ENCODE data around the gene VPS52. TPM values are rescaled to one million over a fixed set of nuclear protein-coding genes. Genes with fewer than 3 reads are reported as not detected.
"Not testable (repeated sequence)": the region's sequence is repeated elsewhere in the genome, so short reads cannot be mapped to it uniquely, and the experiment has no call there.

Gene VPS52
- total RNA-seq, 1 donor from 2014 or later, result 35.1 TPM

- Histone ChIP-seq H3K9me3 (replicated peaks) (no peaks in the 10 kb centered on the region), H3K27me3 (ENCODE audit: low read depth) (no peaks in the 10 kb centered on the region), H3K4me1 (peaks cover 34% of the 10 kb centered on the region), H3K27ac (replicated peaks) (peak within 1 kb of the TSS; percentile 93), H3K4me3 (peak within 1 kb of the TSS; percentile 83), H3K36me3 (peaks cover 65% of the 10 kb centered on the region)
- TF ChIP-seq CTCF (IDR thresholded peaks at IDR 0.05; ENCODE audit: borderline replicate concordance), result no peak
- peak; percentile 74 for DNase-seq
- intact Hi-C loops (cut with micrococcal nuclease), result no loop called here
Measured at GRCh38 chr6:33288921-33289783, 17.5 kb upstream of the VPS52 start, which contains the start of the genes PFDN6 and WDR46. PFDN6 (plus strand) TSS chr6:33289601; CDS start chr6:33289857, 256 bp downstream. WDR46 (minus strand) TSS chr6:33289239; CDS start chr6:33289170, 69 bp downstream.

- H3K27me3 ChIP-seq (ENCODE audit: low read depth), result no peaks in the 10 kb centered on the region
- no peak for TF ChIP-seq CTCF (IDR thresholded peaks at IDR 0.05; ENCODE audit: borderline replicate concordance)
- H3K4me1 ChIP-seq, result peaks cover 34% of the 10 kb centered on the region
- H3K36me3 ChIP-seq, result peaks cover 65% of the 10 kb centered on the region
- DNase-seq, result no peak
- H3K9me3 ChIP-seq (replicated peaks), result no peaks in the 10 kb centered on the region
- intact Hi-C loops (cut with micrococcal nuclease), result no loop called here
- H3K27ac ChIP-seq (replicated peaks), result peak overlapping the region; percentile 93
- peak overlapping the region; percentile 83 for H3K4me3 ChIP-seq
Measured at GRCh38 chr6:33288141-33288920, 16.7 kb upstream of the VPS52 start.

GRCh38 chr6:33286946-33287914 is 15.6 kb upstream of the VPS52 start:
- H3K9me3 ChIP-seq (replicated peaks), result no peaks in the 10 kb centered on the region
- DNase-seq, result no peak
- no peak overlapping the region for H3K27ac ChIP-seq (replicated peaks)
- TF ChIP-seq CTCF (IDR thresholded peaks at IDR 0.05; ENCODE audit: borderline replicate concordance), result no peak
- H3K4me3 ChIP-seq, result no peak overlapping the region
- no peaks in the 10 kb centered on the region for H3K27me3 ChIP-seq (ENCODE audit: low read depth)
- intact Hi-C loops (cut with micrococcal nuclease), result no loop called here
- peaks cover 34% of the 10 kb centered on the region for H3K4me1 ChIP-seq
- H3K36me3 ChIP-seq, result peaks cover 64% of the 10 kb centered on the region

GRCh38 chr6:33285214-33285613 is 13.5 kb upstream of the VPS52 start:
- H3K4me3 ChIP-seq; H3K27me3 ChIP-seq (ENCODE audit: low read depth); DNase-seq; H3K27ac ChIP-seq (replicated peaks); H3K9me3 ChIP-seq (replicated peaks); intact Hi-C loops (cut with micrococcal nuclease): not testable (repeated sequence)
- H3K36me3 ChIP-seq, result peaks cover 71% of the 10 kb centered on the region
- peaks cover 26% of the 10 kb centered on the region for H3K4me1 ChIP-seq

- no peak overlapping the region for H3K27ac ChIP-seq (replicated peaks)
- DNase-seq, result no peak
- no peaks in the 10 kb centered on the region for H3K27me3 ChIP-seq (ENCODE audit: low read depth)
- peaks cover 40% of the 10 kb centered on the region for H3K4me1 ChIP-seq
- H3K9me3 ChIP-seq (replicated peaks), result no peaks in the 10 kb centered on the region
- H3K36me3 ChIP-seq, result peaks cover 71% of the 10 kb centered on the region
- intact Hi-C loops (cut with micrococcal nuclease), result no loop called here
- no peak overlapping the region for H3K4me3 ChIP-seq
- TF ChIP-seq CTCF (IDR thresholded peaks at IDR 0.05; ENCODE audit: borderline replicate concordance), result no peak
Measured at GRCh38 chr6:33280539-33280938, 8.9 kb upstream of the VPS52 start.
